AG04450 (cell line): ENCODE measurements around the gene PEAK3. TPM values are rescaled to one million over a fixed set of nuclear protein-coding genes. Genes with fewer than 3 reads are reported as not detected.

ENCODE experiments used
- CTCF ChIA-PET: fragments of 300-600, 350-600 bp; formaldehyde crosslinking; extraction: SDS; loops from one replicate; lab custom pipeline; 2022; ENCODE audit warnings: antibody characterized with exemption, inconsistent platforms; lab: Charles Lee
- POLR2A ChIA-PET: fragments of 350-600 bp; formaldehyde crosslinking; extraction: SDS; loops from one replicate; lab custom pipeline; 2021; ENCODE audit warnings: antibody characterized with exemption, inconsistent platforms; lab: Yijun Ruan, JAX
- DNase-seq: peaks from one replicate; pipeline ENCODE4 v3.0.0-alpha.2; 2011; ENCODE audit warnings: low read depth, low spot score
- H3K27ac ChIP-seq: one replicate; pipeline ENCODE4 v1.5.1; 2012; ENCODE audit warnings: low read depth, low read length, control low read depth
- H3K27me3 ChIP-seq: one replicate; pipeline ENCODE4 v1.6.0; 2012; ENCODE audit warnings: low read length; ENCODE audit not compliant: control insufficient read depth, insufficient read depth
- H3K4me3 ChIP-seq: 2 replicates; pipeline ENCODE4 v1.5.1; 2011; ENCODE audit warnings: mild to moderate bottlenecking, low read depth, low read length, control low read depth
- H3K9me3 ChIP-seq: 2 replicates; pipeline ENCODE4 v1.5.1; 2012; ENCODE audit warnings: low read length; ENCODE audit not compliant: control insufficient read depth, insufficient read depth
- CTCF ChIP-seq: IDR thresholded peaks from 2 replicates; pipeline ENCODE4 v1.5.1; 2011; ENCODE audit warnings: low read depth, low read length, control low read depth, inconsistent platforms
- polyA plus RNA-seq: library from polyadenylated mRNA; depleted of rRNA; stranded (reverse); fragments of >200 nt; gene quantifications from 2 replicates; pipeline ENCODE4 v1.2.3, GENCODE V29; 2011

PEAK3 gene
- polyA plus RNA-seq, 1 experiment = 0.04 TPM

DNA sequence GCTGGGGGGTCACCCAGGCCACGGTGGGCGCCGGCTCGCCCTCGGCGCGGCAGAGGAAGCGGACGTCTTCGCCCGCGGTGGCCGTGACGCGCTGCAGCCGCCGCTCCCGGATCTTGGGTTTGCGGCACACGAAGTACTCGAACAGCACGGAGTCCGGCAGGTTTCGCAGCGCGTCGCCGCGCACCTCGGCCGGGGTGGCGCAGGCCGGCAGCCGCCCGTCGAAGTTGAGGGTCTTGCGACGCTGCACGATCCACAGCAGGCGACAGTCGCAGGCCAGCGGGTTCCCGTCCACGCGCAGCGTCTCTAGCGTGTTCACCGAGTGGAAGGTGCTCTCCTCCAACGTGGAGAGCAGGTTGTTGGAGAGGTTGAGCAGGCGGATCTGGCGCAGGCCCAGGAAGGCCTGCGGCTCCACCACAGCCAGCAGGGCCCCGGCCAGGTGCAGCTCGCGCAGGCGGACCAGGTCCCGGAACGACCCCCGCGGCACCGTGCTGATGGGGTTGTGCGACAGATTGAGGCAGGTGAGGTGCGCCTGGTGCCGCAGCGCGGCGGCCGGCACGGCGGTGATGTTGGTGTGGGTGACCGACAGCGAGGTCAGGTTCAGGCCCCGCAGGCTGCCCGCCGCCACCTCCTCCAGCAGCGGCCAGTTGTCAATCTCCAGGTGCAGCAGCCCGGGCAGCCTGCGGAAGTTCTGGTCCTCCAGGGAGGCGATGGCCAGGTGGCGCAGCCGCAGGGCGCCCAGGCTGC is 8.6 kb upstream of the PEAK3 start:
- no peak for DNase-seq
- ChIA-PET CTCF (interaction anchor here (1.0 kb wide), 1 partner anchor 16 kb away, joined by 3 read pairs; no protein-coding TSS in a partner anchor), POLR2A (no interaction called here)
- Histone ChIP-seq H3K9me3 (peaks cover 4% of the 10 kb centered on the region; the same call in 1 of the 2 replicates), H3K27ac (no peak overlapping the region), H3K27me3 (peaks cover 59% of the 10 kb centered on the region), H3K4me3 (no peak overlapping the region)
- TF ChIP-seq CTCF = no peak

DNA sequence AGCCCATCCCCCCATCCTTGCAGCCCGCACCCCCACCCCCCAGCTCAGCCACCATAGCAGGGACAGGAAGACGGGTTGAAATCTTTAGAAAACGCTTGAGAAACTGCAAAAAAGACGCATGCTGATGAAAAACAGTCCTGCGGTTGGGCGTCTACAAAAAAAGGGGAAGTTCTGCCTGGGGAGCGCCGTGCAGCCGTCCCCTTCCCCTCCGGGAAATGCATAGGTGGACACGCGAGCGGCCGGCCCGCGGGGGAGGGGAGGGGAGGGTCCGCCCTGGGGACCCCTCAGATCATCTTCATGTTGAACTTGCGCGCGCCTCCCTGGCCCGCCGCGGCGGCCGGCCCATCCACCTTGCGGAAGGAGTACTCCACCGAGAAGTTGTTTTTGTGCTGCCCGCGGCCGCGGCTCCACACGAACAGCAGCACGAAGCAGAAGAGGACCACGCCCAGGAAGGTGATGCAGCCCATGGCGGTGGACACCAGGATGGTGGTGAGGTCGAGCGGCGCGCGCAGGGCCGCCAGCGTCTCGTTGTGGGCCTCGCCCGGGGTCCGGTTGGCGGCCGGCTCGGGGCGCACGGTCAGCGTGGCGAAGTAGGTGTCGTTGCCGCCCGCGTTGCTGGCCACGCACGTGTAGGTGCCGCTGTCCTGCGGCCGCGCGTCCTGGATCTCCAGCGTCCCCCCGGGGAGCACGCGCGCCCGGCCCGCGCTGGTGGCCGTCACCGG is 7.9 kb upstream of the PEAK3 start:
- POLR2A ChIA-PET = no interaction called here
- Histone ChIP-seq H3K4me3 (peak overlapping the region; percentile 10; the same call in 1 of the 2 replicates), H3K27me3 (peaks cover 57% of the 10 kb centered on the region), H3K27ac (no peak overlapping the region), H3K9me3 (peaks cover 4% of the 10 kb centered on the region; the same call in 1 of the 2 replicates)
- DNase-seq = no peak
- CTCF ChIA-PET = no interaction called here
- no peak for TF ChIP-seq CTCF

DNA sequence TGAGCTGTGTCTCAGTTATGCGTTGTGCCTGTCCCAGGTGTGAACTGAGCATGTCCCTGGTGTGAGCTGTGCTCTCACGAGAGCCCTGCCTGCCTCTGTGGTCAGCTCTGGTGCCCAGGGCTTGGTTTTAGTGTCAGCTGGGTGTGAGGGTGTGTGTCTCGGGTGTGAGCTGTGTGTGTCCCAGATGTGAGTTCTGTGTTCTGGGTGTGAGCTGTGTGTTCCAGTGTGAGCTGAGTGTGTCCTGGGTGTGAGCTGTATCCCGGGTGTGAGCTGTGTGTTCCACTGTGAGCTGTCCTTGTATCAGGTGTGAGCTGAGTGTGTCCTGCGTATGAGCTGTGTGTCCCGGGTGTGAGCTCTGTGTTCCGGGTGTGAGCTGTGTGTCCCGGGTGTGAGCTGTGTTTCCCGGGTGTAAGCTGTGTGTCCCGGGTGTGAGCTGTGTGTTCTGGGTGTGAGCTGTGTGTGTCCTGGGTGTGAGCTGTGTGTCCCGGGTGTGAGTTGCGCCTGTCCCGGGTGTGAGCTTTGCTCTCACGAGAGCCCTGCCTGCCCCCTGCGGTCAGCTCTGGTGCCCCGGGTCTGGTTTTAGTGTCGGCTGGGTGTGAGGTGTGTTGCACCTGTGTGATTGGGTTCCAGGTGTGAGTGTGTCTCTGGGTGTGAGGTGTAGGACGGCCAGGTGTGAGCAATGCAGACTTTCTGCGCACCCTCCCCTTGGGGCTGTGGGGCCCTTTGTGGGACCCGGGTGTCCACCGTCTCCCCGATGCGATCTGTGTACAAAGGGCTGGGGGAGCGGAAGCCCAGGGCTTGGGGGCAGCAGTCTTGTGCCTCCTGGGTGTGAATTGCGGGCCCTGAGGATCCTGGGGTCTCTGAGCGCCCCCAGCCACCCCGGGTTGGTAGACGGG is 7.1 kb upstream of the PEAK3 start:
- H3K9me3 ChIP-seq = peaks cover 4% of the 10 kb centered on the region; the same call in 1 of the 2 replicates
- DNase-seq = no peak
- no peak overlapping the region for H3K27ac ChIP-seq
- peaks cover 50% of the 10 kb centered on the region for H3K27me3 ChIP-seq
- no peak for TF ChIP-seq CTCF
- POLR2A ChIA-PET = interaction anchor here (0.5 to 1.2 kb wide), 3 partner anchors 18 to 138 kb away, joined by 3 to 7 read pairs (median 3); partner anchors contain the start of gene AP3D1
- CTCF ChIA-PET = no interaction called here
- no peak overlapping the region for H3K4me3 ChIP-seq

- H3K4me3 ChIP-seq = no peak overlapping the region
- H3K27ac ChIP-seq = no peak overlapping the region
- CTCF ChIA-PET = no interaction called here
- POLR2A ChIA-PET = interaction anchor here (0.5 to 1.2 kb wide), 3 partner anchors 17 to 137 kb away, joined by 3 to 7 read pairs (median 3); partner anchors contain the start of gene AP3D1
- H3K9me3 ChIP-seq = peaks cover 4% of the 10 kb centered on the region; the same call in 1 of the 2 replicates
- TF ChIP-seq CTCF = no peak
- no peak for DNase-seq
- H3K27me3 ChIP-seq = peaks cover 45% of the 10 kb centered on the region
Observed at GRCh38 chr19:2288338-2288817, 6.4 kb upstream of the PEAK3 start.
